Kidney (tissue), 14 donors: ENCODE measurements around the gene NMT2. TPM values are rescaled to one million over a fixed set of nuclear protein-coding genes. Genes with fewer than 3 reads are reported as not detected.

Source experiments
- DNase-seq, 5 donors: peaks; one replicate each; pipeline ENCODE4 v3.0.0-alpha.2; 2013 to 2020
- FAIRE-seq: peaks from 2 replicates; lab custom pipeline; 2012; peaks lifted over from hg19 to GRCh38; lab: Jason Lieb, UNC
- H3K27ac ChIP-seq, 2 donors: one replicate each; pipeline ENCODE4 v1.7.0; 2013; ENCODE audit warnings: low read depth in 2 of 2, low read length in 2 of 2, inconsistent platforms in 1 of 2
- H3K27me3 ChIP-seq: one replicate; pipeline ENCODE4 v1.7.1; 2013; ENCODE audit warnings: low read length, inconsistent platforms; ENCODE audit not compliant: control insufficient read depth, insufficient read depth
- H3K36me3 ChIP-seq, 3 donors: one replicate each; pipeline versions ENCODE4 v1.7.0 to v1.7.1; 2013; ENCODE audit warnings: low read length in 3 of 3, control low read depth in 1 of 3, inconsistent platforms in 1 of 3; ENCODE audit not compliant: insufficient read depth in 3 of 3, control insufficient read depth in 2 of 3
- H3K4me1 ChIP-seq, 3 donors: one replicate each; pipeline versions ENCODE4 v1.7.0 to v1.7.1; 2013; ENCODE audit warnings: low read length in 3 of 3, inconsistent platforms in 1 of 3, low read depth in 1 of 3; ENCODE audit not compliant: control insufficient read depth in 2 of 3, insufficient read depth in 2 of 3
- H3K4me3 ChIP-seq, 3 donors: one replicate each; pipeline versions ENCODE4 v1.7.0 to v1.8.1; 2013; ENCODE audit warnings: low read length in 3 of 3, control low read depth in 1 of 3, inconsistent platforms in 1 of 3
- H3K9ac ChIP-seq, 3 donors: one replicate each; pipeline versions ENCODE4 v1.7.0 to v1.7.1; 2013; ENCODE audit warnings: low read length in 3 of 3, control low read depth in 1 of 3, inconsistent platforms in 1 of 3
- H3K9me3 ChIP-seq, 3 donors: one replicate each; pipeline versions ENCODE4 v1.7.0 to v1.7.1; 2013; ENCODE audit warnings: low read length in 3 of 3, control low read depth in 1 of 3, inconsistent platforms in 1 of 3; ENCODE audit not compliant: control insufficient read depth in 2 of 3, insufficient read depth in 1 of 3
- intact Hi-C: fragments of 100-400 bp; cut with DNase I; formaldehyde crosslinking; loops from one replicate; pipeline ENCODE4 v1.11.1; 2022
- polyA plus RNA-seq: library from polyadenylated mRNA; stranded (reverse); fragments of 350-450 nt; fragmentation: Illumina TruSeq; extraction: RNeasy Lipid Tissue Mini Kit (QIAGEN cat#74804); gene quantifications from one replicate; pipeline ENCODE4 v1.2.3, GENCODE V29; 2014; ENCODE audit warnings: low read depth, low replicate concordance; ENCODE audit not compliant: insufficient read depth
- total RNA-seq: library from RNA; stranded (reverse); fragmentation: NEBNext Ultra II Directional; extraction: Animal tissue kit (Norgen Biotek cat#: 25700); gene quantifications from one replicate; pipeline ENCODE4 v1.2.1, GENCODE V29; 2021
- TF ChIP-seq, protein P1 (sequence below): IDR thresholded peaks from 3 replicates; pipeline ENCODE4 v1.5.1; 2012; ENCODE audit warnings: mild to moderate bottlenecking, moderate library complexity, borderline replicate concordance; ENCODE audit not compliant: insufficient read depth; ENCODE audit errors: extremely low read depth
- donor health status: control.
- donor health status: control.
- donor health status: control.
- donor health status: control.
- donor health status: control.
- donor health status: DM: yes; HTN: yes; CAD: no.
- donor health status: Normal renal cell carcinoma (clear cell type).

Gene NMT2
- total and polyA plus RNA-seq, 2 donors from 2014 or later, result 11.7 to 19.8 TPM

DNA sequence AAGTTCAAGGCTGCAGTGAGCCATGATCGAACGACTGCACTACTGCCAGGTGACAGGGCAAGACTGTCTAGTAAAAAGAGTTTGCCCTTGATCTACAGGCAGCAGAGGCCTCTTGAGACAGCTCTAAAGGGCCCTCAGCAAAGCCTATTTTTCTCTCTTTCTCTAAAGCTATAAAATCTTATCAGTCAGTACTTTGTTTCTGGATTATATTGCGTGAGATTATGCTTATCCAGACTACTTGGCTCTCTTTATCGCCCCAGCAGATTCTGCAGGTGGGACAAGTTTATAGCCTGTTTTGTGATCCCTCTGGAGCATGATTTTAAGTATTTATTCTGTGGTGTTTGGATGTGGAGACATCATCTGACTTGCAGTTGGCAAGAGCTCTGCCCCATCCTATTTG lies 68.6 kb downstream of the NMT2 start:
- no peaks in the 10 kb centered on the region for H3K9me3 ChIP-seq
- H3K27ac ChIP-seq, result no peak overlapping the region
- no peaks in the 10 kb centered on the region for H3K27me3 ChIP-seq
- H3K36me3 ChIP-seq, result peaks cover 2 to 18% (median 7%) of the 10 kb centered on the region in 3 donors
- FAIRE-seq, result no peak
- DNase-seq, result no peak
- TF ChIP-seq, protein P1, sequence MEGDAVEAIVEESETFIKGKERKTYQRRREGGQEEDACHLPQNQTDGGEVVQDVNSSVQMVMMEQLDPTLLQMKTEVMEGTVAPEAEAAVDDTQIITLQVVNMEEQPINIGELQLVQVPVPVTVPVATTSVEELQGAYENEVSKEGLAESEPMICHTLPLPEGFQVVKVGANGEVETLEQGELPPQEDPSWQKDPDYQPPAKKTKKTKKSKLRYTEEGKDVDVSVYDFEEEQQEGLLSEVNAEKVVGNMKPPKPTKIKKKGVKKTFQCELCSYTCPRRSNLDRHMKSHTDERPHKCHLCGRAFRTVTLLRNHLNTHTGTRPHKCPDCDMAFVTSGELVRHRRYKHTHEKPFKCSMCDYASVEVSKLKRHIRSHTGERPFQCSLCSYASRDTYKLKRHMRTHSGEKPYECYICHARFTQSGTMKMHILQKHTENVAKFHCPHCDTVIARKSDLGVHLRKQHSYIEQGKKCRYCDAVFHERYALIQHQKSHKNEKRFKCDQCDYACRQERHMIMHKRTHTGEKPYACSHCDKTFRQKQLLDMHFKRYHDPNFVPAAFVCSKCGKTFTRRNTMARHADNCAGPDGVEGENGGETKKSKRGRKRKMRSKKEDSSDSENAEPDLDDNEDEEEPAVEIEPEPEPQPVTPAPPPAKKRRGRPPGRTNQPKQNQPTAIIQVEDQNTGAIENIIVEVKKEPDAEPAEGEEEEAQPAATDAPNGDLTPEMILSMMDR, result no peak
- no peak overlapping the region for H3K4me3 ChIP-seq
- intact Hi-C loops, result no loop called here
- H3K4me1 ChIP-seq, result peaks cover 0 to 9% (median 5%) of the 10 kb centered on the region in 3 donors
- peak overlapping the region in 1 of 3 donors; percentile 12 for H3K9ac ChIP-seq

DNA sequence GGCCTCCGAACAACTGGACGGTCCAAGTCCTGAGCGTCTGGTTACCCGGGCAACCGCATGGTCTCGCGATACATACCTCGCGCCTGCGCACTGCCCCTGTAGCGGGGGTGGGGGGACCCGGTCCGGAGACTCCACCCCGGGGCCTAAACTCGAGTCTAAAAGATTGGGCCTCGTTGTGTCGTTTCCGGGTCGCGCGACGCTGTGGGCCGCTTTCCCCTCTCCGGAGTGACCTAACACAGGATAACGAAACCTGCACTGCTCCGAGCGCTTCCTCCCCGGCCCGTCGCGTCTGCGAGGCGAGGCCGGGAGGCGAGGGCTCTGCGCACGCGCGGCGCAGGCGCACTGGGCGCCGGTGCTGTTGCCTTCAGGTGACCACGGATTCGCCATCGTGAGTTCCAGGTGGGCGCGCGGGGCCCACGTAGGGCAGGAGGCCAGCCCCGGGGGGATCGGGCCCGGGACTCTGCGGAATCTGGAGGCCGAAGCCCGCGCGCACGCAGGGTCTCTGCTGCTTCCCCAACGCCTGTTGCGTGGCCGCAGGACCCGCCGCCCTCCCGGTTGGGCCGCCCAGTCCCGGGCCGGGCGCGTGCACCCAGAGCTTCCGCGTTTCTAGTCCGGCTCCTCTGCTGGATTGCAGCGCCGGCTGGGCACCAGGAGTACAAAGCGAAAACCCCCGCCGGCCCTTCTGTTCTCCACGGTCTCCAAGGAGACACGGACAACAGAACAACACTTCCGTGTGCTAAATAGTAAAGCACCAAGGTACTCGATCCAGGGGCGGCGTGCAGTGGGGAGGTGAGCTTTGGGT lies 71.3 kb downstream of the NMT2 start, which contains the start of gene RPP38:
Gene RPP38, plus strand, starts transcription at position 345 of the 802 bp plus-strand sequence. CDS start 5,960 bp downstream, outside the sequence.
- no peaks in the 10 kb centered on the region for H3K27me3 ChIP-seq
- peak within 1 kb of the TSS; percentile 99 for H3K27ac ChIP-seq
- intact Hi-C loops, result no loop called here
- peaks cover 0 to 4% (median 0%) of the 10 kb centered on the region in 3 donors for H3K36me3 ChIP-seq
- H3K4me3 ChIP-seq, result peak within 1 kb of the TSS; percentile 68 to 93 (median 83)
- TF ChIP-seq, protein P1, result no peak
- no peaks in the 10 kb centered on the region for H3K9me3 ChIP-seq
- DNase-seq (peak; percentile 97 to 99 (median 98)), FAIRE-seq (no peak)
- H3K4me1 ChIP-seq, result peaks cover 0 to 9% (median 5%) of the 10 kb centered on the region in 3 donors
- peak within 1 kb of the TSS; percentile 77 to 83 (median 80) for H3K9ac ChIP-seq

DNA sequence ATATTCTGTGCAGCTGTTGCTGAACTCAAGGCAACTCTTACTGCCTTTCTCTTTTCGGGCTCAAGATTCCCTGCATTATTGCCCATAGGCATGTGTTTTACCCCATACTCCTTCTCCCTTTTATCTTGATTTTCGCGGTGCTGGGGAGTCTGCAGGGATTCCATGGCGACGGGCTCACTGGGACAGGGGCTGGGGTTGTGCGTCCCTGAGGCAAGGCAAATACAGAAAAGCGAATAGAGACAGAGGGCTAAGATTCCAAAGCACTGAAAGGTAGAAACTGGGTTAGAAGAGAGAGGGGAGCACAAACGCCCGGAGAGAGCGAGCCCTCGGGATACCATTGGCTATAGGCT lies 71.9 kb downstream of the NMT2 start:
- no peak for DNase-seq
- FAIRE-seq, result no peak
- H3K9ac ChIP-seq, result peak overlapping the region; percentile 27 to 83 (median 80)
- no peaks in the 10 kb centered on the region for H3K9me3 ChIP-seq
- peak overlapping the region in 1 of 2 donors; percentile 99 for H3K27ac ChIP-seq
- no peaks in the 10 kb centered on the region for H3K36me3 ChIP-seq
- intact Hi-C loops, result no loop called here
- H3K4me3 ChIP-seq, result peak overlapping the region; percentile 68 to 93 (median 83)
- peaks cover 0 to 9% (median 5%) of the 10 kb centered on the region in 3 donors for H3K4me1 ChIP-seq
- TF ChIP-seq, protein P1, result no peak
- no peaks in the 10 kb centered on the region for H3K27me3 ChIP-seq
